ENCODE data around the gene CAPN7. TPM values are rescaled to one million over a fixed set of nuclear protein-coding genes. Genes with fewer than 3 reads are reported as not detected.

CAPN7 gene
- total RNA-seq, 1 donor from 2014 or later = 49.5 TPM

DNA sequence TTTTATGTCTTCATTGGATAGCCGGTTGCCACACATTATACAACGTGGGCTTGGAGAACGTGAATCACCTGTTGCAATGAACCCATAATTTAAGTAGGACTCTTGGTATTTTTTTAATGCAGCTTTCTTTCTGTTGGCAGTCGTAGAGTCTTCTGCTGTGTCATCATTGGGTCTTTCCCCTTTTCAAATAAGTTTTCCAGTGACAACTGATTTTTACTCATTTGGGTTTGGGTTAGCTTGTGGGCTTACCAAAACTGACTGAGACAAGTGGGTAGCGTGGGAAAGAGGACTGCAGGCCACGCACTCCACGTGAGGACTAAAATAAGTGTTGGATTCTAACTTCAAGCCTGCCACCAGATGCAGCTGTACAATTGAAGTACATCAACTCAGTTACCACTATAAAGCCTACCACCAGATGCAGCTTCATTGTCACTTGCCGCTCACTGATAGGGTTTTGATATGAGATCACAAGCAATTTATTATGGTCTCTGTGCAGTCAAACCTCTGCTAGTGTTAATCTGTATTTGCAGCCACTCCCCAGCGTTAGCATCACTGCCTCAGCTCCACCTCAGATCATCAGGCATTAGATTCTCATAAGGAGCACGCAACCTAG is 6.4 kb upstream of the CAPN7 start:
- peaks cover 42% of the 10 kb centered on the region for H3K27me3 Mint-ChIP-seq (ENCODE audit: unreplicated experiment)
- H3K27ac Mint-ChIP-seq (ENCODE audit: unreplicated experiment) = no peak overlapping the region
- no peak for DNase-seq (ENCODE audit: extremely low spot score, unreplicated experiment)
- H3K36me3 Mint-ChIP-seq (ENCODE audit: unreplicated experiment) = no peaks in the 10 kb centered on the region
- H3K9me3 Mint-ChIP-seq (ENCODE audit: unreplicated experiment) = no peaks in the 10 kb centered on the region
- no peak overlapping the region for H3K4me3 Mint-ChIP-seq (ENCODE audit: unreplicated experiment)
- H3K4me1 Mint-ChIP-seq (ENCODE audit: unreplicated experiment) = no peaks in the 10 kb centered on the region
- TF ChIP-seq, protein P1, sequence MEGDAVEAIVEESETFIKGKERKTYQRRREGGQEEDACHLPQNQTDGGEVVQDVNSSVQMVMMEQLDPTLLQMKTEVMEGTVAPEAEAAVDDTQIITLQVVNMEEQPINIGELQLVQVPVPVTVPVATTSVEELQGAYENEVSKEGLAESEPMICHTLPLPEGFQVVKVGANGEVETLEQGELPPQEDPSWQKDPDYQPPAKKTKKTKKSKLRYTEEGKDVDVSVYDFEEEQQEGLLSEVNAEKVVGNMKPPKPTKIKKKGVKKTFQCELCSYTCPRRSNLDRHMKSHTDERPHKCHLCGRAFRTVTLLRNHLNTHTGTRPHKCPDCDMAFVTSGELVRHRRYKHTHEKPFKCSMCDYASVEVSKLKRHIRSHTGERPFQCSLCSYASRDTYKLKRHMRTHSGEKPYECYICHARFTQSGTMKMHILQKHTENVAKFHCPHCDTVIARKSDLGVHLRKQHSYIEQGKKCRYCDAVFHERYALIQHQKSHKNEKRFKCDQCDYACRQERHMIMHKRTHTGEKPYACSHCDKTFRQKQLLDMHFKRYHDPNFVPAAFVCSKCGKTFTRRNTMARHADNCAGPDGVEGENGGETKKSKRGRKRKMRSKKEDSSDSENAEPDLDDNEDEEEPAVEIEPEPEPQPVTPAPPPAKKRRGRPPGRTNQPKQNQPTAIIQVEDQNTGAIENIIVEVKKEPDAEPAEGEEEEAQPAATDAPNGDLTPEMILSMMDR (IDR thresholded peaks at IDR 0.05) = no peak

DNA sequence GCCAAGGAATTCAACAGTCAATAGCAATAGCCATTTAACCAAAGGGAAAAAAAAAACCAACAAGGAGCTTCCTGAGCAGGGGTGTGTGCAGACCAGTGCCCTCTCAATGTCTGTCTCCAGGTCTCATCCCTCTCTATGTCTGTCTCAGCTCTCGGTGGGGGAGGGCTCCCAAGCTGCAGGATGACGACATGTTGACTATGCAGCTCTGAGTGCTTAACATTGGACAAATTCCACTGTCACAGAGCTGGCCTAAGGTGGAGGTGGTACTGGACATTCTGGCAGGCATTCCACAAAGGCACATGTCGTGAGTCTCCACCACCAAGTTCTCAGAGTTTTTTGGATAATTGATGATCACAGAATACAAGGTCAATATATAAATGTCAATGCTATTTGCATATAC is 2.0 kb upstream of the CAPN7 start:
- DNase-seq (ENCODE audit: extremely low spot score, unreplicated experiment) = no peak
- peaks cover 6% of the 10 kb centered on the region for H3K27me3 Mint-ChIP-seq (ENCODE audit: unreplicated experiment)

DNA sequence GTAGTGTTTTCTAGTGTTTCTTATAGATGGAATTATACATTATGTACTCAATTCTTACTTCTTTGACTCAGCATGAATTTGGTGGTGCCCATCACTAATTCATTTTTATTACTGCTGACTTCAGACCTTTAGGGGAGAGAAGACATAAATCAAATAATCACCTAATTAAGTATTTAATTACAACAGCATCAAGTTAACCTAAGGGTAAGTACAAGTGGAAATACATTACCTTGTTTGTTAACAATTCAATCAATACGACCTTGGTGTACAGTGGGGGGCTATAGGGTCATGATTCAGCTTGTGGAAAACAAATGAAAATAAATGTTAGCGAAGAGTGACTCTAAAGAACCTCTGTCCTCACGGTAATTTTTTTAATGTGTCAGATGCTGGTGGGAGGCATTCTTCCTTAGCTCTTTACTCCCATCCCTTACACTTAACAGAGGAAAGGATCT is 538 bp upstream of the CAPN7 start:
- peak overlapping the region; percentile 93 for H3K27ac Mint-ChIP-seq (ENCODE audit: unreplicated experiment)
- H3K9me3 Mint-ChIP-seq (ENCODE audit: unreplicated experiment) = no peaks in the 10 kb centered on the region
- H3K36me3 Mint-ChIP-seq (ENCODE audit: unreplicated experiment) = peaks cover 3% of the 10 kb centered on the region
- no peaks in the 10 kb centered on the region for H3K27me3 Mint-ChIP-seq (ENCODE audit: unreplicated experiment)
- H3K4me3 Mint-ChIP-seq (ENCODE audit: unreplicated experiment) = peak overlapping the region; percentile 86
- no peak for DNase-seq (ENCODE audit: extremely low spot score, unreplicated experiment)
- H3K4me1 Mint-ChIP-seq (ENCODE audit: unreplicated experiment) = peaks cover 27% of the 10 kb centered on the region
- TF ChIP-seq, protein P1 (IDR thresholded peaks at IDR 0.05) = no peak

More for the DNA sequence above, 2.0 kb upstream of the CAPN7 start:
- Mint-ChIP-seq H3K36me3 (ENCODE audit: unreplicated experiment) (peaks cover 1% of the 10 kb centered on the region), H3K4me3 (ENCODE audit: unreplicated experiment) (no peak overlapping the region), H3K4me1 (ENCODE audit: unreplicated experiment) (peaks cover 22% of the 10 kb centered on the region), H3K9me3 (ENCODE audit: unreplicated experiment) (no peaks in the 10 kb centered on the region), H3K27ac (ENCODE audit: unreplicated experiment) (no peak overlapping the region)
- TF ChIP-seq, protein P1 (IDR thresholded peaks at IDR 0.05) = no peak

DNA sequence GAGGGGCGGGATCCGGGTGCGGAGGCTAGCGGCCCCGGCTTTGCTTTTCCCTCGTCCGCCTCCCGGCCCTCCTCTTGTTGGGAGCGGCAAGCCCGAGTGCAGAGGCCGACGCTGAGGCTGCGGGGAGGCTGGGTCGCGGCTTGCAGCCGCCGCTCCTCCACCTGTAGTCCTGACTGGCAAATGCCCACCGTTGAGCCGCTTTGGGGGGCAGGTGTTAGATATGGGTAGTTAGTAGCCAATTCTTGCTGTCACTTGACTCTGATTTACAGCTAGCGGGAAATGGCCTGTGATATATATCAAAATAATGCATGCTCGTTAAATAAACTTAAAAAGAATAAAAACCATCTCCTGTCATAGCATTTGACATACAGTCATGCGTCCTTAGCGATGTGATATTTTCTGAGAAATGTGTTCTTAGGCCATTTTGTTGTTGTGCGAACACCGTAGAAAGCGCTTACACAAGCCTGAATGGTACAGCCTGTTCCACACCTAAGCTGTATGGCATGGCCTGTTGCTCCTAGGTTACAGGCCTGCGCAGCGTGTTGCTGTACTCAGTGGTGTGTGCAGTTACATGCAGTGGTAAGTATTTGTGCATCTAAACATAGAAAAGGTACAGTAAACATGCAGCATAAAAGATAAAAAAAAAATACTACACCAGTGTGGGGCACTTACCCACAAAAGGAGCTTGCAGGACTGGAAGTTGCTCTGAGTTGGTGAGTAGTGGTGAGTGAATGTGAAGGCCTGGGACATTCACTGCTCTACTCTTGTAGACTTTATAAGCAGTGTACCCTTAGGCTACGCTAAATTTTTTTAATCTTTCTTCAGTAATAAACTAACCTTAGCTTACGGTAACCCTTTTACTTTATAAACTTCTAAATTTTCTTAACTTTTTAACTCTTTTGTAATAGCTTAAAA is 873 bp downstream of the CAPN7 start:
- Mint-ChIP-seq H3K4me3 (ENCODE audit: unreplicated experiment) (peak overlapping the region; percentile 87), H3K36me3 (ENCODE audit: unreplicated experiment) (peaks cover 4% of the 10 kb centered on the region), H3K27ac (ENCODE audit: unreplicated experiment) (peak overlapping the region; percentile 80), H3K9me3 (ENCODE audit: unreplicated experiment) (no peaks in the 10 kb centered on the region), H3K27me3 (ENCODE audit: unreplicated experiment) (no peaks in the 10 kb centered on the region), H3K4me1 (ENCODE audit: unreplicated experiment) (peaks cover 27% of the 10 kb centered on the region)
- no peak for DNase-seq (ENCODE audit: extremely low spot score, unreplicated experiment)
- TF ChIP-seq, protein P1 (IDR thresholded peaks at IDR 0.05) = no peak
